G401.6 (cell line): ENCODE measurements around the gene ARAP1.

Experiments used
- FAIRE-seq: peaks from 2 replicates; lab custom pipeline; 2012; peaks lifted over from hg19 to GRCh38; lab: Jason Lieb, UNC

ARAP1 gene

DNA sequence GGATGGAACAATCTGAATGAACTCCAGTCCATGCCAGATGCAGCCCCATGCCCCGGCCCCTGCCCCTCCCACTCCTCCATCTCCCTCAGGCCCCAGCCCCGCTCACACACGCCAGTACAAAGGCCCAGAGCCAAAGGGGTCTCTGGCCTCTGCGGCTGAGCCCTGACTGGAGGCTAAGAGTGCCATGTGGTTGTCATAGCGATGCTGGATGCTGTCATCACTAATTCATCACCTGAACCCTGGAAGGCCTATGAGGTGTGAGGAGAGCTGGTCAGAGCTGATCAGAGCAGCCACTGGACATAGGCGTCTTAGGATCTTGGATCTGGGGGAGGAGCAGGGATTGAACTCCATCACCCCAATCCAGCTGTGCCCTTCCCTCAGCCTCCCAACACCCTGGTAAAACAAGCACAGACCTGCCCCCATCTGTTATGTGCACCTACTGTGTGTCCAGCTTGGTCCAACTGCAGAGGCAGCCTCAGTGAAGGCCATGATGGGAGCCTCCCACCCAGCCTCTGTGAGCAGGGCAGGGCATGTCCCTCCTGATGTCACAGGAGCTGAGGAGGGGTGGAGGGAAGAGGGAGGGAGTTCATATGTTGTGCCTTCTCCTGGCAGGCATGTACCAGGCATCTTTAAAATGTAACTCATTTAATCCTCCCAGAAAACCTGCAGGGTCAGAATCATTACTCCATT is 94.7 kb downstream of the ARAP1 start:
- no peak for FAIRE-seq

DNA sequence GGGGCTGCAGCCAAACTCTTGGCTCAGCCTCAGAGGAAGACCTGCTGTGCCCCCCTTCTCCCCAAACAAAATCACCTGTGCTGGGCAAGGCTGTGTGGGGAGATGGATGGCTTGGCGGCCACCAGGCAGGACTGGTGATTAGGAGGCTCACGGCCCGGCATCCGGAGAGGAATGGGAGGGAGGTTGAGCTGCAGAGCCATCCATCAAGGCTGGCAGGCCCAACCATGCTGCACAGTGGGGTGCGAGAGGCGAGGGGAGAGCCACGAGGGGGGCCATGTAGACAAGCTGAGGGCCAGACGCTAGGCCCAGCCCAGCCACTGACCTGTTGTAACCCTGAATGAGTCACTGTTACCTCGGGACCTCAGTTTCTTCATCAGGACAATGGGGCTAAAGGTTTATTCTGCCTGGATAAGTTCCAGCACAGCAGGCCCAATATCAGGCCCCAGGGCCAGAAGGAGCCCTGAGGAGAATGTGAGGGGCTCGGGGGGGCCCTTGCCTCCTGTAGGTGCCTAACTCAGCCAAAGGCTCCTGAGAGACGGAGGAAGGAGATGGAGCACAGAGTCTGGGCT is 96.2 kb downstream of the ARAP1 start:
- FAIRE-seq, result no peak

DNA sequence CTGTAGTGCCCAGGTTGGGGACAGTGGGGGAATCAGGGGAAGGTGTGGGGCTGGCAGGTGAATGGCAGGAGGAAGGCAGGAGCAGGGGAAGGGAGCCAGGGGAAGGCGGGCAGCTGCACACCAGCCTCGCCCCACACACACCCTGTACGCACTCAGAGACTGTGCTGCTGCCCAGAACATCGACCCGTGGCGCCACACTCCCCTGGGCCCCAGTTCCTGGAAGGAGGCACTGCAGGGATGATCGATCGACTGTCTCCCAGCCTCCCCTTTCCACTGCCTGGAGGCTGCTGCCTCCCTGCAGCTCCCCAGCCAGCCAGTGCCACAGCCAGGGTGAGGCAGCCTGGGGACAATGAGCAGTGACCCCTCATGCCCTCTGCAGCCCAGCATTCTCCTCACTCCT is 97.2 kb downstream of the ARAP1 start:
- FAIRE-seq, result no peak

DNA sequence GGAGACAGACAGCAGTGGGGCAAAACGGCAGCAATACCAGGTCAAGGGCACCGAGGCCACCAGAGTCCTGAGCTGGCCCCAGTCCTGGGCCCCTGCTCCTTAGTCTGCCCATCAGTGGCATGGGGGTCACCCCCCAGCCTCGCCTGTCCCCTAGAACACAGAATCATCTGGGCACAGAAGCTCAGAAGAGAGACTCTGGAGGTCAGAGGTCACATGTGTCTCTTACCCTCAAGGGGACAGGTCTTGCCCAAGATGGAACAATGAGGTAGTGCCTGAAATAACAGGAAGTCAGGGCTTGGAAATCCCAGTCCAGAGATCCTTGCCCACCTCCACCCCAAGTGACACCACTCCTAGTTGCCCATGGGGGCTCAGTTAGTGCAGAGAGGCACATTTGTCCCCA is 98.6 kb downstream of the ARAP1 start:
- FAIRE-seq, result no peak

DNA sequence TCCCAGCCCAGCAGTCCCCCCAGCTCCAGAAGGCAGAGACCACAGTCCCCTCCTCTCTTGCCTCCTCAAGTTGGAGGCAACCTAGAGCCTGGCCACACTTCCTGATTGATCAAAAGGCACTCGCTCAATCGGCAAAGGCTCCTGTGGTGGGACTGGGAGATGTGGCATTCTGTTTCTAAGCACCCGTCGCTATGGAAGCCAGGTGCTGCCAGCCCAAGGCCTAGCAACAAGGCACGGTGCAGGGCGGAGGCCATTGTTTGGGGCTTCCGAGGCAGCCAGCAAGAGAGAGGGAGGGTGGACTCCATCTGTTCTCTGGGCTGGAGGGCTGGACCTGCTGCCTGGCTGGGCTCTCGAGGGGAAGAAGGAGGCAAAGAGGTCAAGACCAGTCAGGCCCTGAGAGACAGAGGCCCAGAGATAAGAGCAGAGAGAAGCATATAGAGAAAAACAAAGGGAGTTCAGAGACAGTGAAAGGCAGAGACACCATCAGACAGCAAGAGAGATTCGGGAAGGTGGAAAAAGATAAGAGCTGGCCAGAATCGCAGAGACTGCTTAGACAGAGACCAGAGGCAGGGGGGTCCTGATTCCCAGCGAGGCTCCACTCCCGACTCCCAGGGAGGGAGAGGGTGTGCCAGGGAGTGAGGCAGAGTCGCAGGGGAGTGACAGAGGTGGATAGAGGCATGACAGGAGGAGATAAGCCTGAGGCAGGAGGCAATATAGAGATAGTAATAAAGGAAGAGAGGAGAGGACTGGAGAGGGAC is 99.2 kb downstream of the ARAP1 start:
- no peak for FAIRE-seq

DNA sequence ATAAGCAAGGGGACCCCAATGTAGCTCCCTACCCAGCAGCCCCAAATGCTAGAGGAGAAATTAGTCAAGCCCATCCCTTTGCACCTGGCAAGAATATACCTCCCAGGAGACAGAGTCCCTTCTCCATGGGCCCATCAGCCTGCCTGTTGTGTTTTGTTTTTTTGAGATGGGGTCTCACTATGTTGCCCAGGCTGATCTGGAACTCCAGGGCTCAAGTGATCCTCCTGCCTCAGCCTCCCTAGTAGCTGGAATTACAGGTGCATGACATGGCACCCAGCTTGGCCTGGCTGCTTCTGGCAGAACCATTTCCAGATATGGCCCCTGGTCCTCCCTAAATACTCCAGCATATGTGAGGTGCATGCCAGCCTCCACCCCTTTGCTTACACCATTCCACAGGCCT is 100.1 kb downstream of the ARAP1 start:
- FAIRE-seq, result no peak

DNA sequence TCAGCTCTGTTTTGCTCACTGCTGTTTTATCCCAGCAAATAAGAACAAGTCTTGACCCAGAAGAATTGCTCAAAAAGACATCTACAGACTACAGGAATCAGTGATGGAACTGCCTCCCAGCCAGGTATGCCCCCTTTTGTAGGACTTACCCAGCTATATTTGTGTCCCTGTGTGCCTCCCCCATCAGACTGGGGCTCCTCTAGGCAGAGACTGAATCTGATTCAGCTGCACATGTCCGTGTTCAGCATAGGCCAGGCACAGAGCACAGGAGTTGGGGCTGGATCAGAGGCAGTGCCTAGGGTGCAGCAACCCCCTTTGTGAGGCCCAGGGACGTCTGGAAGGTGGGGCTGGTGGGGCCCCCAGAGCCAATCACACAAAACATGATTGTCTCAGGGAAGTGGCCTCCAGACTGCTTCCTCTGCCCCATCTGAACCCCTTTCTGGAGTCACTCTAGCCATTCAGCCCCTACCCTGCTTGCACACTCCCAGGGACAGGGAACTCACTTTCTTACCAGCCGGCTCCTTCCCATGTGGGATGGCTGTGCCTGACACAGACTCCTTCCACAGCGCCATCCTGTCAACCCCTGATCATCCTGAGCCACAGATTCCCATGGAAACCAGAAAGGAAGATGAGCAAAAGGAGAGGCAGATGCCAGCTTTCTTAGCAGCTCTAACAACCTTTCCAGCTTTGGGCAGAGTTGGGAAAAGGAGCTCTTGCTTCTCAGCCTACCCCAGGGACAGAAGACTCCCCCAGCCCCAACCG is 102.8 kb downstream of the ARAP1 start:
- FAIRE-seq, result no peak

DNA sequence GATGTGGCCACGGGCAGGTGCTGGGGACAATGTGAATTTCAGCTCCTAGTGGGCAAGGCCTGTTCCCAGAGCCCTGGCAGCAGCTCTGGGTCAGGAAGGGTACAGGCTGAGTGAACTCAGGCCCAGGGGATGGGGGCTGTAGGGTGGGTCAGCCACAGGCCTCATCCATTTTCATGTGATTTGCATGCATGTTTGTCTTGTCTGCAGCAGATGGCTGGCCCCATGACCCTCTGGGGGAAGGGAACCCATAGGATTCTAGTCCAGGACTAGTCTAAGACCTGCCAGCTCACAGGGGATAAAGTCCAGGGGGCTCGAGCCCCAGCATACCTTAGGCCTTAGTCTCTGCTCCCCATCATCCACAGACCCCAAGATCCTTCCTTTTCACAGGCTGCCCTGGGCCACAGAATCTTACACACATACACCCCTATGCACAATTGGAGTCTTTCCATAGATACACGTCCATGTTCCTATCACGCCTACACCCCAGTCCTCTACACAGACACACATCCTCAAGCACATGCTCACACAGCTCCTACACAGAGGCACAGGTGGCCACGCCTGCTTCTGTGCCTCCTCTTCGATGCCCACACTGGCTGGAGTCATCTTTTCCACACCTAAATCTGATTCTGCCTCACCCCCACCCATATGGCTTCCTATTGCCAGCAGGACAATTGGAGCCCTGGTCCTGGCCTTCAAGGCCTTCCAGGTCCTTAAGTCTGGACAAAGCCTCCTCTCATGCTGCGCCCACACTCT is 103.6 kb downstream of the ARAP1 start:
- FAIRE-seq, result no peak

DNA sequence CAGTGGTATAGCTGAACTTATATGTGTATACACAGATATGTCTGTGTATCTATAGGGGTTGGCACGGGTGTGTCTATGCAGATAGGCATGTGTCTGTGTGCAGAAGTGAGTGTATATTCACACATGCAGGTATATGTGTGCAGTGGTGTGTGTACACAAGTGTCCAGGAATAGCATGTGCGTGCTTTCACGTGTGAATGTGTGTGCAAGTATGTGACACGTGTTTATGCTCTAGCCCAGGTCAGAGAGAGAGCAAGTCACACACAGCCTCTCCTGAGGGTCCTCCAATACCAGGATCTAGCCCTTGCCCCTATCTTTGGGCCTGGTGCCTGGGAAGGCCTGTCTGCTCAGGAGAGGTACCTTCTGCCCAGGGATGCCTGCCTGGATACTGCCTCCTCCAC is 104.3 kb downstream of the ARAP1 start:
- FAIRE-seq, result no peak

DNA sequence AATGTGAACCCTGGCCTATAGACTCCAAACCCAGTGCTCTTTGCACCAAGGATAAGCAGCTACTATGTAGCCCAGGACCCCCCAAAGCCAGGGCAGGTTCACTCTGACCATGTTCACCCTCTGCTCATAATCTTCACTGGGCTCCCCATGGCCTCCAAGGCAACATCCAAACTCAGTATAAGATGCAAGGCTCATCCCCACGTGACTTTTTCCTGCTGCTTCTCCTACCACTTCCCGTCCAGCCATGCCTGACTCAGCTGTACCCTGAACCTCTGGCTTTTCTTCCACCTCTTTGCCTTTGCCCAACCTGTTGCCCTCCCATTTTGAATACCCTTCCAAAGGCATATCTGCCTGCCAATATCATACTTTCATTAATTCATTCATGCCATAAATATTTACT is 105.7 kb downstream of the ARAP1 start:
- no peak for FAIRE-seq

DNA sequence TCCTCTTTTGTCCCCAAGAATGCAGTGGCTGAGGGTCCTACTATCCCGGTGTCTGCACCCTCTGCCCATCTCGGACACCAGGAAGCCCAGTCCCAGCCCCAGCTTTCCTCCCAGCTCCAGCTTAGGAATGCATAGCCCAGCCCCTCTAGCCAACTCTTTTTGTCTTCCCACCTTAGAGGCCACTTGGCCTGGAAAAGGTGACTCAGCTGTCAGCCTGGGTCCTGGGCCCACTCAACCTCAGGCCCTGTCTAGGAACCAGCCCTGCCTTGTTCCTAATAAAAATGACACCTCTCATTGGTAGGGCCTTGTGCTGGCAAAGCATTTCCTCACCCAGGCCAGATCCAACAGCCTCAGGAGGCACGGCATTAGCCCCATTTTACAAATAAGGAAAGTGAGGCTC is 106.2 kb downstream of the ARAP1 start:
- no peak for FAIRE-seq

DNA sequence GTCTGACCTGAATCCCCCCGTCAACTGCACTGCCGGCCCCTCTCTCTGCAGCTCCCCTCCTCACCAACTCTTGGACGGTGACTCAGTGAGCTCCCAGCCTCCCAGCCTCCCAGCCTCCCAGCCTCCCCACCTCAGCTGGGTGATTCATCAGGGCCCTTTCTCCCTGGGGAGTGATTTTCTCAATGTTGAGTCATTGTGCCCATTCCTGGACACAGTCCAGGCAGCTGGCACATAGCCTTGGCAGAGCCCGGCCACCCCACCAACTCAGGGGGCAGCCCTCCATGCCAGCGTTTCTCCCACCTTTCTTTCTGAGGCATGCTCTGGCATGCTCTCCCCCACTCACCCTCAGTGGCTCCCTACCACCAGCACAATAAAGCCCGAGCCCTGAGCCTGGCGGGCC is 108.7 kb downstream of the ARAP1 start:
- no peak for FAIRE-seq

DNA sequence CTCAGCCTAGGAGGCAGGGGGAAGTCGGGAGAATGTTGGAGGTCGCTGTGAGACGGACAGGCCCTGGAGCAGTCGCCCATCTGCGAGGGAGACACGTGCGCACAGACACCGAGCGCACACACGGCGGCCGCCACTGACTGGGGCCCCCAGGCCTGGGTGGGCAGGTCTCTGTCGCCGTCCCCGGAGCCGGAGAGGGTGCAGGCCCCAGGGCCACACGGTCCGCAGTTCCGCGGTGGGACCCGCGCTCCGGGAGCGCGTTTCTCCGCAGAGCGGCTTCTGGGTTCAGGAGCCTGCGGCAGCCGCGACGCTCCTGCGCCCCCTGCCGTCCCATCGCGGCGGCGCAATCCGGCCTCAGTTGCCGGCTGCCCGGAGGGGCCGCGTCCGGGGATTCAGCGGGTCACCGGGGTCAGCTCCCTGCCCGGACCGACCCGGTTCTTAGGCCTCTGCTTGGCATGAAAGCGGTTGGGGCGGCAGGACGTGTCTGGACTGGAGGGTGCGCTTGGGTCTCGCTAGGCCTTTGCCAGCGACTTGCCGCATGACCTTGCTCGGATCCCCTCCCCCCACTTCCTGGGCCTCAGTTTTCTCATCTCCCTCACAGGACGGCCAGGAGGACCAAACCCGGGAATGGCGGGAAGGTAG is 109.2 kb downstream of the ARAP1 start:
- FAIRE-seq, result no peak

DNA sequence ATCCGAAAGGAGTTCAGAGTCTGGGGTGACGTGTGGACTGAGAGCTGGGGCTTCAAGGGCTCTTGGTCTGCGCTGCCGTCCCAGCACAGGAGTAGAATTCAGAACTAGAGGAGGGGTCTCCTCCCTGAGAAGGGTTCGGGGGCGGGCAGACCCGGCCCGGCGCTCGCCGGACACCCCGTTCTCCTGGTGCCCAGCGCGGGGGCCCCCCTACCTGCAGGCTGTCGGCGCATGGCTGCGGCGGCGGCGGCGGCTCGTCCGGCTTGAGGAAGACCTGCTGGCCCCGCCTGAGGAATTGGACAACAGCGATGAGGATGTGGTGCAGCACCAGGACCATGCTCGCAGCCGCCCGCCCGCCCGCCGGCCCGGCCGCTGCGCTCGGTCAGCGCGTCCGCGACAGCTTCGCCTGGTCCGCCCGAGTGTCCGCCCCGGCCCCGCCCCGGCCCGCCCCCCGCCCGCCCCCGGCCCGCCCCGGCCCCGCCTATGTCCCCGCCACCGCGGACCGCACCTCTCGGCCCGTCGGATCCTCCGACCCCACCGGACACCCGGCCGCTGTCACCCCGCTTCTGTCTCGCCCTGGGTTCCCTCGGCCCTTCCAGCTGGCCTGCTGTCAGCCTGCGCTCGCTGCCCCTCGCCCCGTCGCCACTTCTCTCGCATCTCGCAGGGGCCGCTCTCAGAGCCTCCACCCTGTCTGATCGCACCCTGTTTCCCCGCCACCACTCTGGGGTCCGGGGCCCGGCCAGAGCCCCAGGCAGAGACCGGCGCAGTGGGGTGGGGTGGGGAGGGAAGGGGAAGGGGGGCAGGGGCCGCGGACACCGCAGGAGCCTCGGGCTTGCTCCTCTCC is 109.9 kb downstream of the ARAP1 start:
- FAIRE-seq, result no peak

DNA sequence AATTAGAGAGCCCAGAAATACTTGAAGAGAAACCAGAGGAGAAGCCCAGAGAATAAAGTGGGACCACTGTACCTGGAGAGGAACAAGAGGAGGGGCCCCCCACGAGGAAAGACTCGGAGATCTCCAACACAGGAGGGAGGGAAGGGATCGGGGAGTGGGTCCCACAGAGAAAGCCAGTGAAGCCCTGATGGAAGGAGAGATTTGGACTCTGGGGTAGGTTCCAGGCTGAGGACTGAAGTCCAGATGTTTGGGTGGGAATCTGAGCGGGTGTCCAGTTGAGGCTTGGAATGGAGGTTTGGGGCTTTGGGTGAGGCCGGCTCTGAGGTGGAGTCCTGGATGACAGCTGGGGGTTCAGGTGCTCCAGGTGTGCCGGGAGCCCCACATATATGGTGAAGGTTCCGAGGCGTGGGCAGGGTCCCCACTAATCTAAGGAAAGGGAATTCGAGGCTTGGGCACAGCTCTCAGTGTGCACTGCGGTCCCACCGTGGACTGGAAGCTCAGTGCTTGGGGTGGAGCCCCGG is 110.6 kb downstream of the ARAP1 start:
- FAIRE-seq, result no peak

DNA sequence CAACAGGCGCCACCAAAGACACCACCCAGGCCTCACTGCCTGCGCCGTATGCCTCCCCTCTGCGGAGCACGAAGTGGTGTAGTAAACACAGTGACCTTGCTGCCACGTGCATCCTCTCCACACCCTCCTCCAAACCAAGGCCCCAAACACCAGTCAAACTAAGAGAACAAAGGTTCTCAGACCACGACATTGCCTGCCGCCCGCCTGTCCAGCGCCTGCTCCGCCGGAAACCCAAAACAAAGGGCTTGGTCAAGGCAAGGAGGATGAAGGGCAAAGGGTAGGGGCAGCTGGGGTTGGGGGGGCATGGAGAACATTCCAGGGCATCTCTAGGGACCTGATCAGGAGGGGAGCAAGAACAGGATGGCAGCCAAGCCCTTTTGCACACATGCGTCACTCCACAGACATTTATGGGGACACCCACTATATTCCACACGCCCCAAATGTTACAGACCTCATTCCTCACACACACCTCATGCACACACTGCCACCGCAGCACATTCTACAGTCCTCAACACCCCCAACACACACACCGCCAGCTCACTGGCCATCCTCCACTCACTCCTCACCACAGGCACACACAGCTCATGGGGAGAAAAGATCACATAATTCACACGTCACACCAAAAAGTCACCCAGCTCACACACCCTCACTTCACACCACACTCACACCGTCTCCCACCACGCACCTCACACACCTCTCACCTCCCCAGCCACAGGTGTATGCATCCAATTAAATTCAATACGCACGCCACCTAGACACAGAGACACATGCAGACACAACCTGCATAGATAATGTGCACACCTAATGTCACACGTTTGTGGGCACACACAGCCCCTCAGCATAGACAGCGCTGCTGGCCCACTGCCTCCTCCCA is 112.5 kb downstream of the ARAP1 start:
- no peak for FAIRE-seq

DNA sequence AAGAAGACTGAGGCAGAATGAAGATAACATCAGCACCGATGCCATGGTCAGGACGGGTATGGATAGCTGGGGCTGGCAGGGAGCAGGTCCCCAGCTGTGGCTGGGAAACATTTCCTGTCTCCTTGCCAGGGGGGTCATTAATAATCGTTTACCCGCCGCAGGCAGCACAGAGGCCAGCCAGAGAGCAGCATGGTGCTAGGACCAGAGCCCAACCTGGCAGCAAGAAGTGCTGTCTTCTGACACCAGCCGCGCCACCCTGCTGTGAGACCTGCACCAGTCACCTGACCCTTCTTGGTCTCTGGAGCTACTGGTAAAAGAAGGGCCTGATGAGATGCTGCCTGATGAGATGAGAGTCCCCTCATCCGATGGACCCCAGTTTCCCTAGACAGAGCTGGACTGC is 114.3 kb downstream of the ARAP1 start:
- no peak for FAIRE-seq

DNA sequence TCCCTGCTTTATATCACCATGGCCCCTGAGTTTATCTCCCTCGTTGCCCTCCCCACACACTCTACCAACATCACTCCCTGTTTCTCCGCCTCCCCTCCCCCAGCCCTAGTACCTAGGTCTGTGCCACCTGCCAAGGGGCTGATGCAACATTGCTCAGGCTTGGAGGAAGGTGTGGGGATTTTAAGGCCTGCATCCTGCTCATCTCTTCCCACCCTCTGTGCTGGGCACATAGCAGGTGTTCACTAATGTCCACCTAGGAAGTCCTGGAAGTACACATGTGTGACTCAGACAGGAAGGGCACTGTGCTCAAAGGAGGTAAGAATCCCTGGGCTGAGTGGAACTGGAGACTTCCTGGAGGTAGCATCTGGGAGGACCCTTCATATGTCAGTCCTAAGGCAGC is 115.0 kb downstream of the ARAP1 start:
- FAIRE-seq, result no peak

DNA sequence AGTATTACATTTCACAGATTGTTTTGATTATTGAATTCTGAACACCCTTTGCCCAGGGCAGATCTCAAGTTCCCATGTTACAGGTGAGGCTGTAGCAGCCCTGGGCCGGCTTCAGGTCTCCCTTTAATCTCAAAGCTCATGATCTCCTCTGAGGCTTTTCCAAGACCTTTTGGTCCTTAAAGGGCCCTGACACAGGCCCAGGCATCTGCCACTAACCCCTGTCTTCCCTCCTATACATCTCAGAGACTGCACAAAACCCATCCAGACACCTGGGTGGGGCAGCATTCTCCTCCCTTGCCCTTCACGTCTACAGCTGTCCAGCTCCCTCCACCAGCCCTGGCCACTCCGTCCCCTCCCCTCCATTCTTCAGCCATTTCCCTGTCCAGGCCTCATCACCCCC is 115.8 kb downstream of the ARAP1 start:
- FAIRE-seq, result no peak

DNA sequence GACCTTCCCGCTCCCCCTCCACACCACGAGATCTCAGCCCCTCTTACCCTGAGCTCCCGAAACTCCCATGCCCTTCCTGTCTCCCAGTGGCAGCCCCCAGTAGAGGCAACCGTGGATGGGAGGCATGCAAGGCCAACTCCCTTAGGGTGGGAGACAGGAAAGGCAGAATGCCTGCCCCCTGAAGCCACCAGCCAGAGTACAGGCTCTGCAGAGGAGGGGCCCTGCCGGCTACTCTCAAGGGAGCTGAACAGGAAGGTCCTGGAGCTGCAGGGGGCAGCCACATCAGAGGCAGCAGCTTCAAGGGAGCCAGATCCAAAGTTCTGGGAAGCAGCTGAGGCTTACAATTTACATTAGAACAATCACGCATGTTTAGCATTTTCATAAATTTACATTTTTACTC is 116.3 kb downstream of the ARAP1 start:
- no peak for FAIRE-seq
